Lung (tissue), 12 donors: ENCODE results near the gene C2orf49. TPM values are rescaled to one million over a fixed set of nuclear protein-coding genes. Genes with fewer than 3 reads are reported as not detected.

ENCODE experiments used
- ATAC-seq: fragments of 200-7000 bp; cut with Tn5 transposase; one replicate; pipeline ENCODE4 v1.9.1; 2020; ENCODE audit warnings: moderate number of reproducible peaks; ENCODE audit not compliant: insufficient read depth, low FRiP score
- DNase-seq, 3 donors: peaks; one replicate each; pipeline ENCODE4 v3.0.0-alpha.2; 2013 to 2017
- H3K27ac ChIP-seq, 2 donors: one replicate each; pipeline ENCODE4 v1.5.1; 2013; ENCODE audit warnings: mild to moderate bottlenecking in 2 of 2, moderate library complexity in 2 of 2, control low read depth in 1 of 2, inconsistent platforms in 1 of 2, low read depth in 1 of 2, low read length in 1 of 2
- H3K27me3 ChIP-seq, 3 donors: one replicate each; pipeline ENCODE4 v1.5.1; 2013; ENCODE audit warnings: low read length in 2 of 3; ENCODE audit not compliant: control insufficient read depth in 3 of 3, insufficient read depth in 3 of 3
- H3K36me3 ChIP-seq, 4 donors: one replicate each; pipeline ENCODE4 v1.5.1; 2013; ENCODE audit warnings: low read length in 4 of 4, mild to moderate bottlenecking in 1 of 4, moderate library complexity in 1 of 4; ENCODE audit not compliant: control insufficient read depth in 4 of 4, insufficient read depth in 4 of 4
- H3K4me1 ChIP-seq, 5 donors: one replicate each; pipeline ENCODE4 v1.5.1; 2013; ENCODE audit warnings: low read length in 5 of 5, mild to moderate bottlenecking in 2 of 5, moderate library complexity in 1 of 5; ENCODE audit not compliant: control insufficient read depth in 5 of 5, insufficient read depth in 5 of 5
- H3K4me3 ChIP-seq: one replicate; pipeline ENCODE4 v1.5.1; 2013; ENCODE audit warnings: mild to moderate bottlenecking, control low read depth, moderate library complexity
- H3K9ac ChIP-seq, 2 donors: one replicate each; pipeline ENCODE4 v1.5.1; 2013; ENCODE audit warnings: low read length in 2 of 2, control low read depth in 1 of 2; ENCODE audit not compliant: insufficient read depth in 1 of 2
- H3K9me3 ChIP-seq, 4 donors: one replicate each; pipeline ENCODE4 v1.5.1; 2013; ENCODE audit warnings: low read length in 3 of 4, mild to moderate bottlenecking in 1 of 4, moderate library complexity in 1 of 4; ENCODE audit not compliant: control insufficient read depth in 4 of 4, insufficient read depth in 3 of 4
- WGBS, 2 donors: extraction: QIAGEN DNeasy Blood & Tissue Kit; methylation state at CpG; one replicate each; pipeline ENCODE4 v1.1.7; 2013; 5-methylcytosine and 5-hydroxymethylcytosine counted together
- polyA plus RNA-seq, 2 donors: library from polyadenylated mRNA; stranded (reverse); fragments of 200-250 nt; gene quantifications; one replicate each; pipeline ENCODE4 v1.2.1, GENCODE V29; 2013
- total RNA-seq, 2 donors: library from RNA; depleted of rRNA in 1 of 2; stranded (reverse); fragments of >200 nt in 1 of 2; gene quantifications; one replicate each; pipeline ENCODE4 v1.2.1, GENCODE V29; 2014 to 2021
- TF ChIP-seq, protein P1 (sequence below): IDR thresholded peaks from 2 replicates; pipeline ENCODE4 v1.5.1; 2012; ENCODE audit warnings: mild to moderate bottlenecking; ENCODE audit errors: control extremely low read depth, extremely low read depth
- donor health status: control.
- donor health status: control.
- donor health status: Bipolar disorder and iron deficiency.
- donor health status: healthy.
- donor health status: DM: yes; HTN: yes; CAD: no.

The C2orf49 gene
- total and polyA plus RNA-seq, 4 donors, result 7.6 to 18.7 (median 10.7) TPM

DNA sequence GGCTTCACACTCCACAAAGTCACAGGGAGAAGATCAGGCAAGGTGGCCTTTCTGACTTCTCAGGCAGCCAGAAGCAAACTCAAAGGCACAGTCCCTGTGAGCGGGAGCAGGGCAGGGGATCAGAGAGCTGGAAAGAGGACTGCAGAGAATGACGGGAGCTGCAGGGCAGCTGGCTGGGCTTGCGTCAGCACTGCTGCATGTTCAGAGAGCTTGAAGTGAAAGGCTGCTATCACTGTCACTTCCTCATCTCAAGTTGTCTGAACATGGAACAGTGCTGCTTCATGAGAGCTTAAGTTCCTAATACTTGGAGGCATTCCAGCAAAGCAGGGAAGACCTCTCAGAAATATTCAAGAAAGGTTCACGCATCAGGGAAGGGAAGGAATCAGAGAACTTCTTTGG lies 28.2 kb upstream of the C2orf49 start:
- Histone ChIP-seq H3K9me3 (no peaks in the 10 kb centered on the region), H3K36me3 (peaks cover 0 to 13% (median 9%) of the 10 kb centered on the region in 4 donors), H3K27ac (no peak overlapping the region), H3K9ac (peak overlapping the region in 1 of 2 donors; percentile 12), H3K4me1 (peaks cover 0 to 4% (median 0%) of the 10 kb centered on the region in 5 donors), H3K4me3 (no peak overlapping the region), H3K27me3 (no peaks in the 10 kb centered on the region)
- ATAC-seq, result no peak
- TF ChIP-seq, protein P1, sequence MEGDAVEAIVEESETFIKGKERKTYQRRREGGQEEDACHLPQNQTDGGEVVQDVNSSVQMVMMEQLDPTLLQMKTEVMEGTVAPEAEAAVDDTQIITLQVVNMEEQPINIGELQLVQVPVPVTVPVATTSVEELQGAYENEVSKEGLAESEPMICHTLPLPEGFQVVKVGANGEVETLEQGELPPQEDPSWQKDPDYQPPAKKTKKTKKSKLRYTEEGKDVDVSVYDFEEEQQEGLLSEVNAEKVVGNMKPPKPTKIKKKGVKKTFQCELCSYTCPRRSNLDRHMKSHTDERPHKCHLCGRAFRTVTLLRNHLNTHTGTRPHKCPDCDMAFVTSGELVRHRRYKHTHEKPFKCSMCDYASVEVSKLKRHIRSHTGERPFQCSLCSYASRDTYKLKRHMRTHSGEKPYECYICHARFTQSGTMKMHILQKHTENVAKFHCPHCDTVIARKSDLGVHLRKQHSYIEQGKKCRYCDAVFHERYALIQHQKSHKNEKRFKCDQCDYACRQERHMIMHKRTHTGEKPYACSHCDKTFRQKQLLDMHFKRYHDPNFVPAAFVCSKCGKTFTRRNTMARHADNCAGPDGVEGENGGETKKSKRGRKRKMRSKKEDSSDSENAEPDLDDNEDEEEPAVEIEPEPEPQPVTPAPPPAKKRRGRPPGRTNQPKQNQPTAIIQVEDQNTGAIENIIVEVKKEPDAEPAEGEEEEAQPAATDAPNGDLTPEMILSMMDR, result no peak
- peak; percentile 52 to 78 (median 58) for DNase-seq
- 25 to 54% methylated on average over 4 of the region's 4 CpGs for WGBS, 2 donors

DNA sequence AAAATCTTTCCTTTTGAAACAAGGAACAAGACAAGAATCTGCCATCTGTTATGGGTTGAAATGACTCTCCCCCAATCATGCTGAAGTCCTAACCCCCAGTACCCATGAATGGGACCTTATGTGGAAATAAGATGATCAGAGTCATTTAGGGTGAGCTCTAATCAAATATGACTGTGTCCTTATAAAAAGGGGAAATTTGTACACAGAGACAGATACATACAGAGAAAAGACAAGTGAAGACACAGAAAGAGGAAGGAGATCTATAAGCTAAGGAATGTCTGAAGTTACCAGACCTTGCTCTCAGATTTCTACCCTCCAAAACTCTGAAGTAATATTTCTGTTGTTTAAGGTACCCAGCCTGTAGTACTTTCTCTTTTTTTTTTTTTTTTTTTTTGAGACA lies 23.5 kb upstream of the C2orf49 start:
- Histone ChIP-seq H3K36me3 (no peaks in the 10 kb centered on the region), H3K27ac (no peak overlapping the region), H3K4me1 (peaks cover 0 to 3% (median 0%) of the 10 kb centered on the region in 5 donors), H3K9ac (no peak overlapping the region), H3K4me3 (no peak overlapping the region), H3K27me3 (no peaks in the 10 kb centered on the region), H3K9me3 (no peaks in the 10 kb centered on the region)
- ATAC-seq (no peak), DNase-seq (no peak)
- TF ChIP-seq, protein P1, result no peak

DNA sequence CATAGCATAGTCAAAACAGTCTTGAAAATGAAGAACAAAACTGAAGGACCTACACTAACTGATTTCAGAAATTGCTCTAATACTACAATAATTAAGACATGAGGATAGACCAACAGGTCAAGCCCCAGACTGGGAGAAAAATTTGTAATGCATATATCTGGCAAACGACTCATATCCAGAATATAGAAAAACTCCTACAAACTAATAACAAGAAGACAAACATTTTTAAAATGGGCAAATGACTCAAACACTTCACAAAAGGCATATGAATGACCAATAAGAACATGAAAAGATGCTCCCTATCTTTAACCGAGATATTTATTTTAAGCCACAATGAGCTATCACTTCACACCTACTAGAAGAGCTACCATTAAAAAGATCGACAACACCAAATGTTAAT lies 22.0 kb upstream of the C2orf49 start:
- Histone ChIP-seq H3K36me3 (no peaks in the 10 kb centered on the region), H3K27me3 (no peaks in the 10 kb centered on the region), H3K9me3 (no peaks in the 10 kb centered on the region), H3K27ac (no peak overlapping the region), H3K4me3 (no peak overlapping the region), H3K4me1 (peaks cover 0 to 5% (median 0%) of the 10 kb centered on the region in 5 donors), H3K9ac (no peak overlapping the region)
- 79 to 91% methylated on average over 3 of the region's 3 CpGs for WGBS, 2 donors
- DNase-seq (no peak), ATAC-seq (no peak)
- TF ChIP-seq, protein P1, result no peak

GRCh38 chr2:105317937-105318336 lies 19.4 kb upstream of the C2orf49 start:
- peaks cover 0 to 5% (median 0%) of the 10 kb centered on the region in 5 donors for H3K4me1 ChIP-seq
- ATAC-seq (no peak), DNase-seq (no peak)
- TF ChIP-seq, protein P1, result no peak
- H3K4me3 ChIP-seq, result no peak overlapping the region
- 87 to 96% methylated on average over 3 of the region's 3 CpGs for WGBS, 2 donors
- H3K36me3 ChIP-seq, result no peaks in the 10 kb centered on the region
- H3K27ac ChIP-seq, result no peak overlapping the region
- H3K9me3 ChIP-seq, result no peaks in the 10 kb centered on the region
- no peaks in the 10 kb centered on the region for H3K27me3 ChIP-seq
- H3K9ac ChIP-seq, result no peak overlapping the region
